RWPE1 (cell line): ENCODE measurements around the gene KAZN.

Source experiments
- CTCF ChIA-PET: fragments of 350-600 bp; sonication (Branson Sonifier 250); formaldehyde crosslinking; extraction: SDS; loops from one replicate; lab custom pipeline; 2021; lab: Yijun Ruan, JAX
- POLR2A ChIA-PET: fragments of 400-600 bp; formaldehyde crosslinking; extraction: SDS; loops from one replicate; lab custom pipeline; 2020; ENCODE audit warnings: antibody characterized with exemption; ENCODE audit not compliant: low non-redundant PET; lab: Yijun Ruan, JAX
- DNase-seq: peaks from one replicate; pipeline ENCODE4 v3.0.0; 2012; ENCODE audit warnings: low spot score
- H3K27ac ChIP-seq: fragments of 450-650 bp; 2 replicates; pipeline ENCODE4 v1.5.1; 2017
- TF ChIP-seq, protein P1 (sequence below): fragments of 450-650 bp; conservative IDR thresholded peaks from 2 replicates; pipeline ENCODE4 v1.5.1; 2017; ENCODE audit warnings: low read depth, mild to moderate bottlenecking

KAZN gene

DNA sequence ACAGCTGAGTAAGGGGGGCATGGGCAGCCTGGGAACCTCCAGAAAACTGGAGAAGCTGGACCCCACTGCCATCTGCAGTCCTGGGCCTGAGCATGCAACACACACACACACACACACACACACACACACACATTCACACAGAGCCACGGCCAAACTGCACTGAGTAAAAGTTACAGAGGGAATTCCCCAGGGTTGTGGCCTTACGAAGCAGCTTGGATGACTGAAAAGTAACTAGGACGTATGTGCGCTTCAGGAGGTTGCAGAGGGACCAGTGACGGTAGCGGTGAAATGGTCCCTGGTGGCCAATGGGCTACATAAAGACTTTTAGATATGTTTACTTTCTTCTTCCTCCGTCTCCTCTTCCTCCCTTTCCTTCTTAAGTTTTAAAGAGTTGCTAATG lies 322.6 kb downstream of the KAZN start:
- ChIA-PET POLR2A (no interaction called here), CTCF (no interaction called here)
- no peak overlapping the region for H3K27ac ChIP-seq
- DNase-seq: no peak
- TF ChIP-seq, protein P1, sequence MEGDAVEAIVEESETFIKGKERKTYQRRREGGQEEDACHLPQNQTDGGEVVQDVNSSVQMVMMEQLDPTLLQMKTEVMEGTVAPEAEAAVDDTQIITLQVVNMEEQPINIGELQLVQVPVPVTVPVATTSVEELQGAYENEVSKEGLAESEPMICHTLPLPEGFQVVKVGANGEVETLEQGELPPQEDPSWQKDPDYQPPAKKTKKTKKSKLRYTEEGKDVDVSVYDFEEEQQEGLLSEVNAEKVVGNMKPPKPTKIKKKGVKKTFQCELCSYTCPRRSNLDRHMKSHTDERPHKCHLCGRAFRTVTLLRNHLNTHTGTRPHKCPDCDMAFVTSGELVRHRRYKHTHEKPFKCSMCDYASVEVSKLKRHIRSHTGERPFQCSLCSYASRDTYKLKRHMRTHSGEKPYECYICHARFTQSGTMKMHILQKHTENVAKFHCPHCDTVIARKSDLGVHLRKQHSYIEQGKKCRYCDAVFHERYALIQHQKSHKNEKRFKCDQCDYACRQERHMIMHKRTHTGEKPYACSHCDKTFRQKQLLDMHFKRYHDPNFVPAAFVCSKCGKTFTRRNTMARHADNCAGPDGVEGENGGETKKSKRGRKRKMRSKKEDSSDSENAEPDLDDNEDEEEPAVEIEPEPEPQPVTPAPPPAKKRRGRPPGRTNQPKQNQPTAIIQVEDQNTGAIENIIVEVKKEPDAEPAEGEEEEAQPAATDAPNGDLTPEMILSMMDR: no peak

DNA sequence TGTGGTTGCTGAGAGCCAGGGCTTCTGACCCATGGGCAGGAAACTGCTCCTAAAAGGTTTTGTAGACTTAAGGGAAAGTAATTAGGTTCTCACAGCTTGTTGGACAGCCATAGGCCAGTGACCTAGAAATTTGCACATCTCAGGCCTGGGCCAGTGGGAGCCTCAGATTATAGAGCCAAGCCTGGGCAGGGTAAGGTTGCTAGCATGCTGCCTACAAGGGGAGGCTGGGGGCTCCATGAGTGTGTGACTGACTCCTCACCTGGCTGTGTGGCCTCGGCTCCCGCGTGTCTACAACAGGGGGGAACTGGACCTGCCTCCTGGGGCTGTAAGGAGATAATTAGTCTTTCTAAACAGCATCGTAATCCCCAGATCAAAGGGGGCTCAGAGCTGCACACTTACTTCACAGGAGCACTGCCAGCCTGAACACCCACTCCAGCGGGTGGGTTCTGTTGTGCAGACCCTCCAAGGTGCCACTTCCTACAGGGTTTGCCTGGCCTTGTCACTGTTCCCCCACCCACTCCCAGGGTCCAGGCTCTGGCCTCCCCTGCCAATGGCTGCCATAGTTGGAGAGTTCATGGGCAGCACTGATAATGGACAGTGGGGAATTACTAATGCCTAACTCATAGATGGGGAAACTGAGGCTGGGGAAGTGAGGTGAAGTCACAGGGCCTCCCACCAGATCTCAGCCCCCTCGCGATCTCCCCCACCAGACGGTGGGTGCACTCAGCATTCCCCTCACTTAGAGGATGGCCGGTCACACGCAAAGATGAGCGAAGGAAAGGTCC lies 324.6 kb downstream of the KAZN start:
- TF ChIP-seq, protein P1: no peak
- H3K27ac ChIP-seq: 0 out of 2 replicates have a peak overlapping the region, but pooled peaks have one; percentile 12
- no peak for DNase-seq
- ChIA-PET CTCF (no interaction called here), POLR2A (no interaction called here)

DNA sequence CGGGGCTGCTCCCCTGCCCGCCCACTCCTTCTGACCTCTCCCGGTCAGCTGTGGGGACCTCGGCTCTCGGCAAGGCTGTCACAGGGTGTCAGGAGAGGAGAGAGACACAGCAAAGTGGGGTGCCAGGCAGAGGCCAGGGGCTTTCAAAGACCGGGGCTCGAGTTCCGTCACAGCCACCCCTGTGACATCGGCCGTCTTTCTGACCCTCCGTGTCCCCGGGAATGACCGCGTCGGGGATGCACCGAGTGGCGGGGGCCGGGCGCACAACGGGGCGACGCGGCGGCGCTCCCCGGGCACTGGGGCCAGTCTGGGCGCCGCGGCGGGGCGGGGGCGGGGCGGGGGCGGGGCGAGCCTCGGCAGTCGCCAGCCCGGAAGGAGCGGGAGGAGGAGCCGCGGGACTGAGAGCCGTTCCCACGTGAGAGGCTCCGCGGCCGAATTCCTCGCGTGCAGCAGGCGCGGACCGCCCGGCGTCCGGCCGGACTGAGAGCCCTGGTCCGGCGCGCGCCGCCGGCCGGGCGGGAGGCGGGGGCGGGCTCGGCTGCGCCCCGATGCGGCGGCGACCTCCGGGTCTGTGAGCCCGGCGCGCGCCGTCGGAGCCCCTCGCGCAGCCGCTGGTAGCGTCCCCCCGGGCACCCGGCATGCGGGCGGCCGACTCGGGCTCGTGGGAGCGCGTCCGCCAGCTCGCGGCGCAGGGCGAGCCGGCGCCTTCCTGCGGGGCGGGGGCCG lies 325.4 kb downstream of the KAZN start:
- CTCF ChIA-PET: no interaction called here
- TF ChIP-seq, protein P1: no peak
- peak; percentile 76 for DNase-seq
- POLR2A ChIA-PET: no interaction called here
- no peak overlapping the region for H3K27ac ChIP-seq

DNA sequence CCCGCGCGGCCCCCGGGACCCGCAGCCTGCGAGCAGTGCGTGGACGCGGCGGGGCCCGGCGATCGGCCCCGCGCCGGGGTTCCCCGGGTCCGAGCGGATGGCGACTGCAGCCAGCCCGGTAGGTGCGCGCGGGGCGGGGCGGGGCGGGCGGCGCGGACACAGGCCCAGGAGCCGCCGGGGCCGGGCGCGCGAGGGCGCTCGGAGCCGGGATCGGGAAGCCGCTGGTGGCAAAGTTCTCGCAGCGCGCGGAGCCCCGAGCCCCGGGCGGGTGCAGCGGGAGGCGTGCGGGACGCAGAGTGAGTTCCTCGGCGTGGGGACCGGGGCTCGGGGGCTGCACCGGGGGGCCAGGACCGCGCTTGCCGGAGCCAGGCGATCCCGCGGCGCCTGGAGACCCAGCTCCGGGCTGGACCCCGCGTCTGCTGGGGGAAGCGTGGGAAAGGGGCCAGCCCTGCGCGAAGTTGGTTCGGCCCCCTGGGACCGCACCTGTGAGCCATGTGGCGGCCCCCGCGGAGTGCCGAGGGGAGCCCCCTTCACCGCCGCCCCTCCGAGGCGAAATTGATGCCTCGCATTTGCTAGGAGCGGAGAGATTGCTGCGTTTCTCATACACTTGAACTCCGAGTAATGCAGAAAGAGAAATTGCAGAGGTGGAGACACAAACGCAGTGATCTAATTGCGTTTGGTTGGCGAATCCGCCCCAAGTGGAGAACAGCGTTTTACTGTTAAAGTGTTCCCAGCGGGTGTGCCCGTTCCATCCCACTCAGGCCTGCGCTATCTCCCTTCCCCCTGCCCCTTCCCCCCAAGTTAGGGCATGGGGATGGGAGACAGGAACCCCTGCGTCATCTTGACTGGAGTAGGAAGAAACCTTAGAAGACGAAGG lies 326.2 kb downstream of the KAZN start:
- ChIA-PET POLR2A (no interaction called here), CTCF (interaction anchor here (0.6 kb wide), 1 partner anchor 102 kb away, joined by 3 read pairs; no protein-coding TSS in a partner anchor)
- TF ChIP-seq, protein P1: peak; percentile 38
- peak; percentile 60 for DNase-seq
- no peak overlapping the region for H3K27ac ChIP-seq

DNA sequence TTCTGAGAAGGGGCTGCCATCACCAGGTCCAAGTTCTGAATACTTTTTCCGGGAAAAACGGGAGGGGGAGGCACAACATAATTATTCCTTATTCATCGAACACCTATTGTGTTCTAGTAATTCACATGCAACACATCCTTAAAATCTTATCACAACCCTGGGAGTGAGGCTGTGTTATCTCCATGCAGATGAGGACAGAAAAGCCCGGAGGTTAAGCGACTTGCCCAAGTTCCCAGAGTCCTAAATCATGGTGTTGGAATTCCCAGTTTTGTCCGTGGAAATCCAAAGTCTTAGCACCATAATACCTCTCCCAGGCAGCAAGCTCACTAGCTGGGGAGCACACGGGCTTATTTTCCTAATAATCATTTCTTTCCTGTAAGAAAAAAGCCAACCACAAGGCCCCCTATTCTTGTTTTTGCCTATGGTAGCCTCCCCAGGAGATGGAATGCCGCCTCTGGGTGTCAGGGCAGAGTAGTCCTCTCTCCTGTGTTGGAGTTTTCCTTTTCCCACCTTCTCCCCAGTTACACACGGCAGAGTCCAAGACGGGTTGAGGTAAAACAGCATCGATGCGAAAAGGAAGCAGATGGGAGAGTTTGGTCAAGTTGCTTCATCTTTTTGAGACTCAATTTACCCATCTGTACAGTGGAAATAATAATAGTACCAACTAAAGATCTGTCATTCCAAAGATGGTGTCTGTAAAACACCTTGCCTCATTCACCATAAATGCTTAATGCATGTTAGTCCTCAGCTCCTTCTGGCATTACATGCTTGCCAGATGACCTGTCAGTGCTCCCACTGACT lies 327.1 kb downstream of the KAZN start:
- TF ChIP-seq, protein P1: no peak
- no peak overlapping the region for H3K27ac ChIP-seq
- DNase-seq: no peak
- CTCF ChIA-PET: interaction anchor here (0.6 kb wide), 1 partner anchor 102 kb away, joined by 3 read pairs; no protein-coding TSS in a partner anchor
- POLR2A ChIA-PET: no interaction called here
